Astrocyte of the spinal cord (primary cell): ENCODE results near the gene MB21D2.
A peak's percentile ranks its signal among the peaks of the same experiment; 100 is the strongest.

ENCODE experiments used
- DNase-seq: peaks from one replicate; pipeline ENCODE4 v3.0.0; 2011; ENCODE audit warnings: low read depth, low spot score
- H3K4me3 ChIP-seq: 2 replicates; pipeline ENCODE4 v1.5.1; 2011; ENCODE audit warnings: low read depth, mild to moderate bottlenecking, low read length, moderate library complexity
- CTCF ChIP-seq: IDR thresholded peaks from 2 replicates; pipeline ENCODE4 v1.5.1; 2012; ENCODE audit warnings: low read depth, mild to moderate bottlenecking, low read length, inconsistent platforms
- in situ Hi-C: cut with HindIII; loops from 2 replicates; pipeline ENCODE4 v1.10.0; 2017; ENCODE audit warnings: low sequenced_read_pairs

MB21D2 gene

DNA sequence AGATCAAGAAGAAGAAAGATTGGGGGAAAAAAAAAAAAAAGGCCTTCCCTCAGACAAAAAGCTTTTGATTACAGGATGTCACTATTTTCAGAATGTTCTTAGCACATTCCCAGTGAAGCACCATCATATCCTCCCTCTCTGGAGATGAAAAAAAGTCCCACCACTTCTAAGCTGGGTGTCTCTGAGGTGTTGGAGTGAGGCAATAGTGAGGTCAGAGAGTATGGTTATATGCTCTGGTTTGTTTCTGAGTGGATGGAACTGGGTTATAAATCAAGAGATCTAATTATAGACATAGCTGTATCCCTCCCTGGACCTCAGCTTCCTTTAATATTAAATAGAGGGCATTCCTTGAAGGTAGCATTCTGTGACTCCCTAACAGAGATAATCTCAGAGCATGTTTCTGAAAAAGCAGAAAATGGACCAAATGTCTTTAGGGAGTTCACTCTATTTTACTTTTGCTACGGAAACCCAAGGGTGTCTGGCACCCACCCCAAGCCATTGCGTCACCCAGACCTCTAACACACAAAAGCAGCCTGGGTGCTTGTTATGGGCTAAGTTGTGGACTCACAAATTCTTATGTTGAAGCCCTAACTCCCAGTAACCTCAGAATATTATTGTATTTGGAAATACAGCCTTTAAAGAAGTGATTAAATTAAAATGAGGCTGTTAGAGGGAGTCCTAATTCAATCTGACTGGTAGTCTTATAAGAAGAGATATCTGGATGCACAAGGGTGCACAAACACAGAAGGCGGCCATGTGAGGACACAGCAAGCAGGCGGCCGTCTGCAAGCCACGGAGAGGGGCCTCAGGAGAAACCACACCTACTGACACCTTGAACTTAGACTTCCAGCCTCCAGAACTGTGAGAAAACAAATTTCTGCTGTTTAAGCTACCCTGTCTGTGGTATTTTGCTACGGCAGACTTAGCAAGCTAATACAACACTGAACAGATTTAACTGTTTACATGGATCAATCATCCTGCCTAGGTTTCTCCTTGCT is 81.5 kb downstream of the MB21D2 start:
- no peak for TF ChIP-seq CTCF
- in situ Hi-C loops = no loop called here
- H3K4me3 ChIP-seq = no peak overlapping the region
- DNase-seq = peak; percentile 73

- no peak overlapping the region for H3K4me3 ChIP-seq
- peak; percentile 37 for DNase-seq
- in situ Hi-C loops = no loop called here
- no peak for TF ChIP-seq CTCF
Observed at GRCh38 chr3:192834428-192834827, 83.2 kb downstream of the MB21D2 start.

- no peak for TF ChIP-seq CTCF
- peak; percentile 91 for DNase-seq
- H3K4me3 ChIP-seq = no peak overlapping the region
- in situ Hi-C loops = no loop called here
Observed at GRCh38 chr3:192833177-192833890, 84.3 kb downstream of the MB21D2 start.

- TF ChIP-seq CTCF = no peak
- in situ Hi-C loops = no loop called here
- no peak overlapping the region for H3K4me3 ChIP-seq
- no peak for DNase-seq
Observed at GRCh38 chr3:192831801-192832347, 85.8 kb downstream of the MB21D2 start.

DNA sequence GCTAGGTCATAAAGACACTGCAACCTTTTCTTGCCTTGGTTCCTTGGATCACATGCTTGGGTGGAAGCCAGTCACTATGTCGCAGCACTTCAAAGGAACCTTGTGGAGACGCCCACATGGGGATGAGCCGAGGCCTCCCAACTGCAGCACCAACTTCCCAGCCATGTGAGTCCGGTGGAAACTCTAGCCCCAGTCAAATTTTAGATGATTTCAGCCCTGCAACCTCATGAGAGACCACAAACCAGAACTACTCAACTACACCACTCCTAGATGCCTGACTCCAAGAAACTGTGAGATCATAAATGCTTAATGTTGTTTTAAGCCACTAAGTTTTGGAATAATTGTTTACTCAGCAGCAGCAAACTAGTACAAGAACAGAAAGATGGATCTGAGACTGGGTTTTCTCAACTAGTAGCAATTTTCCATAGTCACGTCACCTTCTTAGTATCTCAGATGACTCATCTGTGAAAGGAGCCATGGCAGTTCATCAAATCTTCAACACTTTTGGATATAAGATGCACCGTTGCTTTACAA is 86.5 kb downstream of the MB21D2 start:
- in situ Hi-C loops = no loop called here
- no peak overlapping the region for H3K4me3 ChIP-seq
- no peak for TF ChIP-seq CTCF
- peak; percentile 95 for DNase-seq

DNA sequence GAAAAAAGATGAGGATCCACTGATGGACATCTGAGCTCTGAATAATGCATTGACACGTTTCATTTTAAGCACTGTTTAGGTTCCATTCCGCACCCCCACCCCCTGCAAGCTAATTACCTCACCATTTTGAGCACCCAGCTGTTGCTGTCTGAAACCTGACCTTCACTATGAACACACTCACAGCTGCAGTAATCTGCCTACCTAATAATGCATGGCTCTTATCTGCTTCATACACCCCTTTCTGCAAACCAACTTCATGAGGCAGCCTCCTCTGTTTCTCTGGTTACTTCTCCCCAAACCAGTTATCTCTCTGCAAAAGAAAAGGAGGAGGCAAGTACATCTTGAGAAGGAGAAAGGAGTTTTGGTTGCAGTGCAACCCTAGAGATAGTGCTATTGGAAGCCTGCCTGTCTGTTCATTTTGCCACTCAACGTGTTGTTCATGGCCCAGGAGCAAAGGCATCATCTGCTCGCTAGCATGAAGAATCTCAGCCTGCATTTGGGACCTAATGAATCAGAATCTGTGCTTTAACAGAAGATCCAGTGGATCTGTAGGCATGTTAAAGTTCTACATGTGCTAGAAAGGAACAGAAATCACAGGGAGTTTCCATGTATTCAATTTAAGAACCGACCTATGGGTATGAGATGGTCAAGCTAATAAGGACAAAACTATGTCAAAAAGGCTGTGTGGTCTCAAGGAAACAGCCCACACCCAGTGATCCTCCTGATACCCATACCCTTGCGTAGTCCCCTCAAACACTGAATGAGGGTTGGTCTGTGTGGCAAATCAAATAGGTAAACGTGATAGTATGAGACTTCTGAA is 87.2 kb downstream of the MB21D2 start:
- DNase-seq = no peak
- in situ Hi-C loops = no loop called here
- H3K4me3 ChIP-seq = no peak overlapping the region
- TF ChIP-seq CTCF = no peak
